Activated CD8-positive, alpha-beta T cell treated with anti-CD3 and anti-CD28 coated beads, Interleukin-2, amount 10 ng/mL, durations not matched to agents 7 days and 5 days (primary cell): ENCODE results near the gene ENTPD2. TPM values are rescaled to one million over a fixed set of nuclear protein-coding genes. Genes with fewer than 3 reads are reported as not detected.

Experiments used
- ATAC-seq: fragments of 150-1000 bp; cut with Tn5 transposase; one replicate; pipeline ENCODE4 v1.10.0; 2021; ENCODE audit warnings: moderate library complexity
- CTCF ChIA-PET: fragments of 350-600 bp; sonication (Branson Sonifier 250); formaldehyde crosslinking; loops from one replicate; lab custom pipeline; 2021; ENCODE audit warnings: antibody characterized with exemption; lab: Charles Lee
- POLR2A ChIA-PET: fragments of 350-600 bp; sonication (Branson Sonifier 250); formaldehyde crosslinking; loops from one replicate; lab custom pipeline; 2021; ENCODE audit warnings: antibody characterized with exemption; lab: Charles Lee
- DNase-seq: peaks from one replicate; pipeline ENCODE4 v3.0.0-alpha.2; 2020
- H3K27ac Mint-ChIP-seq: one replicate; pipeline ENCODE4 v1.8.0; 2021; ENCODE audit warnings: mild to moderate bottlenecking, mixed read lengths
- H3K27me3 Mint-ChIP-seq: one replicate; pipeline ENCODE4 v1.8.0; 2021; ENCODE audit warnings: low read depth, mixed read lengths
- H3K36me3 Mint-ChIP-seq: one replicate; pipeline ENCODE4 v1.8.0; 2021; ENCODE audit warnings: low read depth, mixed read lengths
- H3K4me1 Mint-ChIP-seq: one replicate; pipeline ENCODE4 v1.8.0; 2021; ENCODE audit warnings: low read depth, mixed read lengths
- H3K4me3 Mint-ChIP-seq: one replicate; pipeline ENCODE4 v1.8.0; 2021; ENCODE audit warnings: mild to moderate bottlenecking, mixed read lengths
- H3K9me3 Mint-ChIP-seq: one replicate; pipeline ENCODE4 v1.8.0; 2022; ENCODE audit warnings: mixed read lengths; ENCODE audit not compliant: insufficient read depth
- total RNA-seq, 2 experiments: library from RNA; stranded (reverse); gene quantifications; one replicate each; pipeline ENCODE4 v1.2.3, GENCODE V29; 2021

Gene ENTPD2
- total RNA-seq, 2 experiments from 2014 or later, result 0.34 TPM; not detected in 1

GRCh38 chr9:137027369-137028262 lies 26.2 kb downstream of the ENTPD2 start, which contains the start of gene ABCA2:
Gene ABCA2 (minus strand): TSS chr9:137028237. CDS start chr9:137028140, 97 bp downstream.
- peak within 1 kb of the TSS; percentile 78 for H3K4me3 Mint-ChIP-seq
- ChIA-PET CTCF (interaction anchor here (1.2 to 4.5 kb wide), 13 partner anchors 8 to 239 kb away, joined by 3 to 41 read pairs (median 6); partner anchors contain the start of genes AJM1, CLIC3, NPDC1 and PAXX), POLR2A (interaction anchor here (1.0 to 1.4 kb wide), 2 partner anchors 29 to 83 kb away, joined by 3 to 6 read pairs; partner anchors contain the start of gene FBXW5)
- peaks cover 62% of the 10 kb centered on the region for H3K4me1 Mint-ChIP-seq
- no peaks in the 10 kb centered on the region for H3K9me3 Mint-ChIP-seq
- H3K27me3 Mint-ChIP-seq, result peaks cover 2% of the 10 kb centered on the region
- peak within 1 kb of the TSS; percentile 88 for H3K27ac Mint-ChIP-seq
- ATAC-seq (no peak), DNase-seq (no peak)
- H3K36me3 Mint-ChIP-seq, result no peaks in the 10 kb centered on the region

- peaks cover 57% of the 10 kb centered on the region for H3K4me1 Mint-ChIP-seq
- H3K27me3 Mint-ChIP-seq, result peaks cover 2% of the 10 kb centered on the region
Measured at GRCh38 chr9:137026828-137027227, 27.0 kb downstream of the ENTPD2 start.

GRCh38 chr9:137026384-137026783 lies 27.5 kb downstream of the ENTPD2 start:
- POLR2A ChIA-PET, result interaction anchor here (0.8 to 0.9 kb wide), 2 partner anchors 38 to 77 kb away, joined by 3 to 4 read pairs; no protein-coding TSS in a partner anchor
- ATAC-seq (no peak), DNase-seq (no peak)
- no peaks in the 10 kb centered on the region for H3K9me3 Mint-ChIP-seq
- no peak overlapping the region for H3K27ac Mint-ChIP-seq
- CTCF ChIA-PET, result interaction anchor here (1.0 to 4.5 kb wide), 6 partner anchors 9 to 78 kb away, joined by 3 to 34 read pairs (median 4); partner anchors contain the start of genes CLIC3 and NPDC1
- H3K27me3 Mint-ChIP-seq, result peaks cover 2% of the 10 kb centered on the region
- peaks cover 2% of the 10 kb centered on the region for H3K36me3 Mint-ChIP-seq
- peak overlapping the region; percentile 78 for H3K4me3 Mint-ChIP-seq
- H3K4me1 Mint-ChIP-seq, result peaks cover 54% of the 10 kb centered on the region

More at GRCh38 chr9:137026828-137027227, 27.0 kb downstream of the ENTPD2 start:
- ChIA-PET POLR2A (interaction anchor here (0.9 kb wide), 1 partner anchor 77 kb away, joined by 4 read pairs; no protein-coding TSS in a partner anchor), CTCF (interaction anchor here (1.5 to 4.5 kb wide), 6 partner anchors 8 to 77 kb away, joined by 4 to 41 read pairs (median 30); partner anchors contain the start of genes CLIC3, NPDC1 and PAXX)
- Mint-ChIP-seq H3K27ac (no peak overlapping the region), H3K4me3 (peak overlapping the region; percentile 78), H3K36me3 (peaks cover 2% of the 10 kb centered on the region), H3K9me3 (no peaks in the 10 kb centered on the region)
- DNase-seq (no peak), ATAC-seq (no peak)

GRCh38 chr9:137025517-137025966 lies 28.3 kb downstream of the ENTPD2 start:
- no peak overlapping the region for H3K4me3 Mint-ChIP-seq

GRCh38 chr9:137023583-137023991 lies 30.3 kb downstream of the ENTPD2 start:
- no peak for ATAC-seq
- Mint-ChIP-seq H3K27me3 (peaks cover 2% of the 10 kb centered on the region), H3K36me3 (peaks cover 6% of the 10 kb centered on the region), H3K27ac (no peak overlapping the region), H3K9me3 (no peaks in the 10 kb centered on the region), H3K4me3 (no peak overlapping the region), H3K4me1 (peaks cover 32% of the 10 kb centered on the region)
- CTCF ChIA-PET, result interaction anchor here (4.5 kb wide), 1 partner anchor 12 kb away, joined by 34 read pairs; no protein-coding TSS in a partner anchor
- DNase-seq, result no peak
- POLR2A ChIA-PET, result no interaction called here

More at GRCh38 chr9:137025517-137025966, 28.3 kb downstream of the ENTPD2 start:
- Mint-ChIP-seq H3K27me3 (peaks cover 2% of the 10 kb centered on the region), H3K4me1 (peaks cover 47% of the 10 kb centered on the region), H3K27ac (no peak overlapping the region), H3K36me3 (peaks cover 2% of the 10 kb centered on the region), H3K9me3 (no peaks in the 10 kb centered on the region)
- ATAC-seq (no peak), DNase-seq (no peak)
- CTCF ChIA-PET, result interaction anchor here (1.0 to 4.5 kb wide), 6 partner anchors 10 to 78 kb away, joined by 3 to 34 read pairs (median 4); partner anchors contain the start of gene NPDC1
- POLR2A ChIA-PET, result interaction anchor here (0.5 to 0.8 kb wide), 3 partner anchors 37 to 198 kb away, joined by 3 read pairs; no protein-coding TSS in a partner anchor

- peaks cover 31% of the 10 kb centered on the region for H3K4me1 Mint-ChIP-seq
- CTCF ChIA-PET, result interaction anchor here (4.5 kb wide), 1 partner anchor 12 kb away, joined by 34 read pairs; no protein-coding TSS in a partner anchor
- no peak for ATAC-seq
- H3K9me3 Mint-ChIP-seq, result no peaks in the 10 kb centered on the region
- H3K27me3 Mint-ChIP-seq, result peaks cover 2% of the 10 kb centered on the region
- H3K36me3 Mint-ChIP-seq, result peaks cover 6% of the 10 kb centered on the region
- H3K27ac Mint-ChIP-seq, result no peak overlapping the region
- H3K4me3 Mint-ChIP-seq, result no peak overlapping the region
- no peak for DNase-seq
- POLR2A ChIA-PET, result no interaction called here
Measured at GRCh38 chr9:137023157-137023556, 30.7 kb downstream of the ENTPD2 start.

- Mint-ChIP-seq H3K27ac (no peak overlapping the region), H3K27me3 (peaks cover 2% of the 10 kb centered on the region), H3K36me3 (peaks cover 6% of the 10 kb centered on the region), H3K9me3 (no peaks in the 10 kb centered on the region), H3K4me1 (peaks cover 31% of the 10 kb centered on the region), H3K4me3 (no peak overlapping the region)
- CTCF ChIA-PET, result no interaction called here
- ATAC-seq (no peak), DNase-seq (no peak)
- POLR2A ChIA-PET, result no interaction called here
Measured at GRCh38 chr9:137022662-137023008, 31.2 kb downstream of the ENTPD2 start.

- ChIA-PET CTCF (interaction anchor here (1.4 kb wide), 1 partner anchor 13 kb away, joined by 4 read pairs; no protein-coding TSS in a partner anchor), POLR2A (interaction anchor here (0.7 kb wide), 1 partner anchor 13 kb away, joined by 3 read pairs; no protein-coding TSS in a partner anchor)
- no peaks in the 10 kb centered on the region for H3K9me3 Mint-ChIP-seq
- no peak overlapping the region for H3K4me3 Mint-ChIP-seq
- peak; percentile 80 for ATAC-seq
- peaks cover 28% of the 10 kb centered on the region for H3K4me1 Mint-ChIP-seq
- peak; percentile 83 for DNase-seq
- H3K36me3 Mint-ChIP-seq, result peaks cover 6% of the 10 kb centered on the region
- peaks cover under 1% of the 10 kb centered on the region for H3K27me3 Mint-ChIP-seq
- H3K27ac Mint-ChIP-seq, result peak overlapping the region; percentile 36
Measured at GRCh38 chr9:137021979-137022661, 31.7 kb downstream of the ENTPD2 start.

GRCh38 chr9:137021568-137021978 lies 32.3 kb downstream of the ENTPD2 start:
- H3K27ac Mint-ChIP-seq, result no peak overlapping the region
- H3K27me3 Mint-ChIP-seq, result no peaks in the 10 kb centered on the region
- peaks cover 25% of the 10 kb centered on the region for H3K4me1 Mint-ChIP-seq
- no peak for DNase-seq
- no peak overlapping the region for H3K4me3 Mint-ChIP-seq
- POLR2A ChIA-PET, result interaction anchor here (0.7 kb wide), 1 partner anchor 13 kb away, joined by 3 read pairs; no protein-coding TSS in a partner anchor
- no peaks in the 10 kb centered on the region for H3K9me3 Mint-ChIP-seq
- CTCF ChIA-PET, result interaction anchor here (1.4 to 4.1 kb wide), 2 partner anchors 8 to 13 kb away, joined by 4 to 18 read pairs; no protein-coding TSS in a partner anchor
- H3K36me3 Mint-ChIP-seq, result peaks cover 10% of the 10 kb centered on the region
- no peak for ATAC-seq

GRCh38 chr9:137020771-137021567 lies 32.9 kb downstream of the ENTPD2 start:
- no peak for DNase-seq
- Mint-ChIP-seq H3K4me1 (peaks cover 23% of the 10 kb centered on the region), H3K9me3 (no peaks in the 10 kb centered on the region), H3K4me3 (no peak overlapping the region), H3K27me3 (no peaks in the 10 kb centered on the region), H3K36me3 (peaks cover 10% of the 10 kb centered on the region), H3K27ac (no peak overlapping the region)
- ATAC-seq, result no peak
- CTCF ChIA-PET, result interaction anchor here (1.3 to 4.1 kb wide), 3 partner anchors 8 to 28 kb away, joined by 3 to 18 read pairs (median 4); partner anchors contain the start of gene PAXX
- POLR2A ChIA-PET, result interaction anchor here (0.7 kb wide), 1 partner anchor 49 kb away, joined by 3 read pairs; no protein-coding TSS in a partner anchor
